Activated naive CD4-positive, alpha-beta T cell treated with anti-CD3 and anti-CD28 coated beads, Interleukin-2, amount 50 U/mL, for 24 hours (primary cell): Measurements from ENCODE around the gene RANBP1.

ENCODE experiments used
- H3K27ac Mint-ChIP-seq: one replicate; pipeline ENCODE4 v1.8.0; 2021; ENCODE audit warnings: mild to moderate bottlenecking, mixed read lengths
- H3K27me3 Mint-ChIP-seq: one replicate; pipeline ENCODE4 v1.8.0; 2021; ENCODE audit warnings: mixed read lengths
- H3K36me3 Mint-ChIP-seq: one replicate; pipeline ENCODE4 v1.8.0; 2021; ENCODE audit warnings: mixed read lengths
- H3K4me1 Mint-ChIP-seq: one replicate; pipeline ENCODE4 v1.8.0; 2021; ENCODE audit warnings: mixed read lengths
- H3K4me3 Mint-ChIP-seq: one replicate; pipeline ENCODE4 v1.8.0; 2021; ENCODE audit warnings: mild to moderate bottlenecking, mixed read lengths
- H3K9me3 Mint-ChIP-seq: one replicate; pipeline ENCODE4 v1.8.0; 2021; ENCODE audit warnings: mixed read lengths

The RANBP1 gene

GRCh38 chr22:20173246-20173645 is 57.3 kb downstream of the RANBP1 start:
- no peaks in the 10 kb centered on the region for H3K9me3 Mint-ChIP-seq
- H3K27me3 Mint-ChIP-seq: no peaks in the 10 kb centered on the region
- H3K4me1 Mint-ChIP-seq: no peaks in the 10 kb centered on the region
- H3K27ac Mint-ChIP-seq: no peak overlapping the region
- H3K4me3 Mint-ChIP-seq: no peak overlapping the region
- no peaks in the 10 kb centered on the region for H3K36me3 Mint-ChIP-seq

- Mint-ChIP-seq H3K27ac (no peak overlapping the region), H3K27me3 (no peaks in the 10 kb centered on the region), H3K4me3 (no peak overlapping the region), H3K4me1 (no peaks in the 10 kb centered on the region), H3K36me3 (no peaks in the 10 kb centered on the region), H3K9me3 (no peaks in the 10 kb centered on the region)
These were observed 57.9 kb downstream of the RANBP1 start for GRCh38 chr22:20173772-20174171.

- H3K27me3 Mint-ChIP-seq: no peaks in the 10 kb centered on the region
- H3K36me3 Mint-ChIP-seq: no peaks in the 10 kb centered on the region
- H3K27ac Mint-ChIP-seq: no peak overlapping the region
- no peaks in the 10 kb centered on the region for H3K9me3 Mint-ChIP-seq
- H3K4me1 Mint-ChIP-seq: no peaks in the 10 kb centered on the region
- no peak overlapping the region for H3K4me3 Mint-ChIP-seq
These were observed 59.1 kb downstream of the RANBP1 start for GRCh38 chr22:20174785-20175596.

GRCh38 chr22:20175597-20175900 is 59.6 kb downstream of the RANBP1 start:
- Mint-ChIP-seq H3K9me3 (no peaks in the 10 kb centered on the region), H3K36me3 (no peaks in the 10 kb centered on the region)

GRCh38 chr22:20176421-20177085 is 60.6 kb downstream of the RANBP1 start:
- H3K4me1 Mint-ChIP-seq: no peaks in the 10 kb centered on the region
- no peak overlapping the region for H3K27ac Mint-ChIP-seq
- no peaks in the 10 kb centered on the region for H3K27me3 Mint-ChIP-seq
- H3K36me3 Mint-ChIP-seq: no peaks in the 10 kb centered on the region
- no peak overlapping the region for H3K4me3 Mint-ChIP-seq
- H3K9me3 Mint-ChIP-seq: no peaks in the 10 kb centered on the region

More at GRCh38 chr22:20175597-20175900, 59.6 kb downstream of the RANBP1 start:
- H3K27me3 Mint-ChIP-seq: no peaks in the 10 kb centered on the region
- H3K4me3 Mint-ChIP-seq: no peak overlapping the region
- H3K4me1 Mint-ChIP-seq: no peaks in the 10 kb centered on the region
- no peak overlapping the region for H3K27ac Mint-ChIP-seq
